ENCODE measurements around the gene SEMA4B. TPM values are rescaled to one million over a fixed set of nuclear protein-coding genes. Genes with fewer than 3 reads are reported as not detected.

Gene SEMA4B
- total RNA-seq, 1 donor from 2014 or later, result 7.7 TPM

- H3K27ac Mint-ChIP-seq, result peak overlapping the region; percentile 63
- H3K4me1 Mint-ChIP-seq, result peaks cover 31% of the 10 kb centered on the region
- no peak overlapping the region for H3K4me2 ChIP-seq
- H3K9me3 Mint-ChIP-seq, result no peaks in the 10 kb centered on the region
- H3K27me3 ChIP-seq, result no peaks in the 10 kb centered on the region
- peaks cover 27% of the 10 kb centered on the region for H3K79me2 ChIP-seq (ENCODE audit: low read depth)
- peaks cover 10% of the 10 kb centered on the region for H3K27me3 Mint-ChIP-seq (ENCODE audit: insufficient read depth, low read depth)
- no peak overlapping the region for H3K9ac ChIP-seq
- TF ChIP-seq EZH2 (IDR thresholded peaks at IDR 0.05), result no peak
- no peak for TF ChIP-seq CTCF (IDR thresholded peaks at IDR 0.05)
- TF ChIP-seq EZH2phosphoT487 (IDR thresholded peaks at IDR 0.05), result no peak
- H3K4me3 ChIP-seq, result no peak overlapping the region
- H3K36me3 Mint-ChIP-seq, result peaks cover 6% of the 10 kb centered on the region
- DNase-seq (ENCODE audit: low spot score), result no peak
- H3F3A ChIP-seq (ENCODE audit: low read depth), result peaks cover 15% of the 10 kb centered on the region
- no peak overlapping the region for H2AFZ ChIP-seq (replicated peaks)
- H3K27ac ChIP-seq, result no peak overlapping the region
- H3K4me3 Mint-ChIP-seq, result no peak overlapping the region
- H3K36me3 ChIP-seq, result no peaks in the 10 kb centered on the region
- peaks cover 47% of the 10 kb centered on the region for H4K20me1 ChIP-seq (ENCODE audit: low read depth)
- H3K4me1 ChIP-seq, result peaks cover 10% of the 10 kb centered on the region
- H3K9me3 ChIP-seq (ENCODE audit: low read depth), result no peaks in the 10 kb centered on the region
These were observed 4.1 kb downstream of the SEMA4B start for GRCh38 chr15:90205050-90205848.

- Histone ChIP-seq H3K4me1 (peaks cover 4% of the 10 kb centered on the region), H3K27ac (no peak overlapping the region), H3K9ac (no peak overlapping the region), H3K36me3 (no peaks in the 10 kb centered on the region), H2AFZ (replicated peaks) (no peak overlapping the region), H3F3A (ENCODE audit: low read depth) (peaks cover 9% of the 10 kb centered on the region), H3K4me3 (no peak overlapping the region), H3K27me3 (no peaks in the 10 kb centered on the region), H3K9me3 (ENCODE audit: low read depth) (no peaks in the 10 kb centered on the region), H4K20me1 (ENCODE audit: low read depth) (peaks cover 47% of the 10 kb centered on the region), H3K79me2 (ENCODE audit: low read depth) (peaks cover 27% of the 10 kb centered on the region), H3K4me2 (no peak overlapping the region)
- Mint-ChIP-seq H3K27me3 (ENCODE audit: insufficient read depth, low read depth) (peaks cover 6% of the 10 kb centered on the region), H3K36me3 (peaks cover 6% of the 10 kb centered on the region), H3K27ac (no peak overlapping the region), H3K9me3 (no peaks in the 10 kb centered on the region), H3K4me1 (peaks cover 29% of the 10 kb centered on the region), H3K4me3 (no peak overlapping the region)
- TF ChIP-seq EZH2phosphoT487 (IDR thresholded peaks at IDR 0.05) (no peak), EZH2 (IDR thresholded peaks at IDR 0.05) (no peak), CTCF (IDR thresholded peaks at IDR 0.05) (no peak)
- DNase-seq (ENCODE audit: low spot score), result no peak
These were observed 4.8 kb downstream of the SEMA4B start for GRCh38 chr15:90205886-90206285.

GRCh38 chr15:90207252-90207651 lies 6.1 kb downstream of the SEMA4B start:
- Histone ChIP-seq H3K27me3 (no peaks in the 10 kb centered on the region), H3K36me3 (no peaks in the 10 kb centered on the region), H3K9me3 (ENCODE audit: low read depth) (no peaks in the 10 kb centered on the region), H3K4me3 (no peak overlapping the region), H3K9ac (no peak overlapping the region), H3F3A (ENCODE audit: low read depth) (no peaks in the 10 kb centered on the region), H3K4me2 (no peak overlapping the region), H4K20me1 (ENCODE audit: low read depth) (peaks cover 47% of the 10 kb centered on the region), H3K4me1 (peaks cover 4% of the 10 kb centered on the region), H2AFZ (replicated peaks) (no peak overlapping the region), H3K79me2 (ENCODE audit: low read depth) (peaks cover 22% of the 10 kb centered on the region), H3K27ac (no peak overlapping the region)
- peaks cover 6% of the 10 kb centered on the region for H3K36me3 Mint-ChIP-seq
- H3K9me3 Mint-ChIP-seq, result no peaks in the 10 kb centered on the region
- no peak overlapping the region for H3K27ac Mint-ChIP-seq
- peaks cover 29% of the 10 kb centered on the region for H3K4me1 Mint-ChIP-seq
- no peak for TF ChIP-seq EZH2 (IDR thresholded peaks at IDR 0.05)
- no peak for TF ChIP-seq EZH2phosphoT487 (IDR thresholded peaks at IDR 0.05)
- TF ChIP-seq CTCF (IDR thresholded peaks at IDR 0.05), result no peak
- no peak overlapping the region for H3K4me3 Mint-ChIP-seq
- no peak for DNase-seq (ENCODE audit: low spot score)
- peaks cover 6% of the 10 kb centered on the region for H3K27me3 Mint-ChIP-seq (ENCODE audit: insufficient read depth, low read depth)
